Activated CD4-positive, alpha-beta T cell treated with anti-CD3 and anti-CD28 coated beads, Interleukin-2, Interleukin-4, amounts not matched to agents 100 ng/mL and 50 ng/mL, durations not matched to agents 16 hours and 8 hours (primary cell): Measurements from ENCODE around the gene SARNP.

Source experiments
- DNase-seq: peaks from one replicate; pipeline ENCODE4 v3.0.0-alpha.2; 2020; ENCODE audit warnings: low spot score

The SARNP gene

GRCh38 chr12:55707841-55708694 lies 109.5 kb downstream of the SARNP start, which contains the start of gene ITGA7:
Gene ITGA7 (minus strand): TSS chr12:55707904. CDS start chr12:55707682, 222 bp downstream.
- no peak for DNase-seq
